Measurements from ENCODE around the gene SGO2.

The SGO2 gene

DNA sequence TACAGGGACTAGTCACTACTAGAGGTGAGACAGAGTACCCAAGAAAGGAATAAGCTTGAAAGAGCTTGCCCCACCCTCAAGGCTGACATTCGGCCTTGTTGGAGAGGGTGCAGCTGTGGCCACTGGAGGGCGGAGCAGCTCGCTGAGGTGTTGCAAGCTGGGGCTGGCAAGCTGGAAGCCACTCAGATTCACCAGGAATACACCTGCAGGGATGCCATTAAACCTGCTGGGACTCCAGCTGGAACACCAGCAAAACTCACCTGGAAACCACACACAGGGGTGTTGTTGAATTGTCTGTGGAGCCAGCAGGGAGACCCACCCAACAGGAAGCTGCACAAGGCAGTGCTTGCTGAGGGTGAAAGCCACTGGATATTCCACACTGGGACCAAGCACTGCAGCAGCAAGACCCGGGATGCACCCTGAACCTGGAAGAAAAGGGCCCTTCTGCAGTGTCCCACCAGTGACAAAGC is 42.2 kb upstream of the SGO2 start:
- 72% methylated on average over 4 of the region's 4 CpGs for WGBS (ENCODE audit: insufficient coverage)
- Histone ChIP-seq H3K27me3 (replicated peaks in 2 of 5; ENCODE audit: control insufficient read depth in 4 of 5, insufficient read depth in 5 of 5, low read length in 4 of 5) (no peaks in the 10 kb centered on the region), H3K36me3 (ENCODE audit: control insufficient read depth in 4 of 4, insufficient read depth in 4 of 4, low read length in 3 of 4) (peaks cover 0 to 3% (median 0%) of the 10 kb centered on the region in 4 experiments), H3K9me3 (ENCODE audit: control extremely low read depth in 1 of 5, control insufficient read depth in 4 of 5, insufficient read depth in 2 of 5, low read depth in 1 of 5, low read length in 4 of 5) (no peaks in the 10 kb centered on the region), H3K4me3 (ENCODE audit: control insufficient read depth in 1 of 7, extremely low read depth in 1 of 7, insufficient read depth in 4 of 7, low read depth in 2 of 7, low read length in 6 of 7) (no peak overlapping the region), H3K4me1 (ENCODE audit: control extremely low read depth in 1 of 4, control insufficient read depth in 4 of 4, insufficient read depth in 4 of 4, low read length in 3 of 4) (peaks cover 0 to 34% (median 5%) of the 10 kb centered on the region in 4 experiments), H3K27ac (ENCODE audit: insufficient read depth in 1 of 2, low read depth in 1 of 2, low read length in 2 of 2, poor library complexity in 1 of 2, severe bottlenecking in 2 of 2) (no peak overlapping the region)
- ChIA-PET CTCF (interaction anchor here (0.6 to 7.1 kb wide), 31 partner anchors 7 to 780 kb away, joined by 3 to 64 read pairs (median 4); partner anchors contain the start of gene KCTD18), POLR2A (no interaction called here)
- DNase-seq, result peak; percentile 32 to 68 (median 61)

DNA sequence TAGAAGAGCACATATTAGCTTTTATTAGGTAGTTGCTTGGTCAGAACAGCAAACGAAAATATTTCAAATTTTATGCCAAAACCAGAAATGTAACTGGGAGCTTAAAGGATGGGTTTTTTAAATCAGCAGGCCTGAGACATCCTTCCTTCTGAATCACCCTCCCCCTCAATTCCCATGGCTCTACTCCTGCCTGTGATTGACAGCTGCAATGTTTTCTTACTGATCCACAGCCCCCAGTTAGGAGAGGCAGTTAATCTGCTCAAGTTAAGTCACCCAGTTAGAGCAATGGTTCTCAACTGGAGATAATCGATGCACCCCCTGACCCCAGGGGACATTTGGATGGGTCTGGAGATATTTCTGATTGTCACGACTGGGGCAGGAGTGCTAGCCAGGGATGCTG is 41.1 kb upstream of the SGO2 start:
- DNase-seq, result no peak
- no peak overlapping the region for H3K27ac ChIP-seq (ENCODE audit: insufficient read depth in 1 of 2, low read depth in 1 of 2, low read length in 2 of 2, poor library complexity in 1 of 2, severe bottlenecking in 2 of 2)

DNA sequence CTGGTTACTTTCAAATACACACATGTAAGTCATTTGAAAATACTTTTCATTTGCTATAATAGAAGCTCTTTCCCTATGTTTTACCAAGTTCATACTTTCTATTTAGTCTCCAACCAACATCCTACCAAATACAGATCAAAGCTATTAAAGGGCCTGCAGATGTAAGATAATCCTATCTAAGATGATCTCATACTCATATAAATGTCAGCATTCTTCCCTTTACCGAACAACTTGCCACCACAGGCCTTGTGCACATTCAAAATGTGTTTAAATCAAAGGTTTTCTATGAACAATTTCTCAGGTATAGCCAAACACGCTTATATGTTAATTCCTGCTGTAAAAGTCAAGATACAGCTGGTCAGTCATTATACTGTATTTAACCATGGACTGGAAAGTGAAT is 39.5 kb upstream of the SGO2 start:
- peak in 2 of 3 donors; percentile 36 to 69 for DNase-seq
- peaks cover 0 to 19% (median 3%) of the 10 kb centered on the region in 4 experiments for H3K4me1 ChIP-seq (ENCODE audit: control extremely low read depth in 1 of 4, control insufficient read depth in 4 of 4, insufficient read depth in 4 of 4, low read length in 3 of 4)
- ChIA-PET POLR2A (no interaction called here), CTCF (interaction anchor here (0.9 to 7.1 kb wide), 9 partner anchors 11 to 512 kb away, joined by 3 to 64 read pairs (median 5); partner anchors contain the start of gene KCTD18)
- H3K4me3 ChIP-seq (ENCODE audit: control insufficient read depth in 1 of 7, extremely low read depth in 1 of 7, insufficient read depth in 4 of 7, low read depth in 2 of 7, low read length in 6 of 7), result no peak overlapping the region
- H3K27ac ChIP-seq (ENCODE audit: insufficient read depth in 1 of 2, low read depth in 1 of 2, low read length in 2 of 2, poor library complexity in 1 of 2, severe bottlenecking in 2 of 2), result peak overlapping the region in 1 of 2 experiments; percentile 8
- no peaks in the 10 kb centered on the region for H3K27me3 ChIP-seq (replicated peaks in 2 of 5; ENCODE audit: control insufficient read depth in 4 of 5, insufficient read depth in 5 of 5, low read length in 4 of 5)
- WGBS (ENCODE audit: insufficient coverage), result no CpG with 5 or more reads among the region's 2 CpGs
- H3K36me3 ChIP-seq (ENCODE audit: control insufficient read depth in 4 of 4, insufficient read depth in 4 of 4, low read length in 3 of 4), result peaks cover 5 to 25% (median 14%) of the 10 kb centered on the region in 4 experiments
- no peaks in the 10 kb centered on the region for H3K9me3 ChIP-seq (ENCODE audit: control extremely low read depth in 1 of 5, control insufficient read depth in 4 of 5, insufficient read depth in 2 of 5, low read depth in 1 of 5, low read length in 4 of 5)

More for the DNA sequence above, 41.1 kb upstream of the SGO2 start:
- peaks cover 0 to 26% (median 3%) of the 10 kb centered on the region in 4 experiments for H3K4me1 ChIP-seq (ENCODE audit: control extremely low read depth in 1 of 4, control insufficient read depth in 4 of 4, insufficient read depth in 4 of 4, low read length in 3 of 4)
- ChIA-PET POLR2A (no interaction called here), CTCF (interaction anchor here (0.8 to 7.1 kb wide), 22 partner anchors 8 to 707 kb away, joined by 3 to 64 read pairs (median 4); partner anchors contain the start of genes KCTD18 and SGO2)
- H3K9me3 ChIP-seq (ENCODE audit: control extremely low read depth in 1 of 5, control insufficient read depth in 4 of 5, insufficient read depth in 2 of 5, low read depth in 1 of 5, low read length in 4 of 5), result no peaks in the 10 kb centered on the region
- peaks cover 2 to 10% (median 4%) of the 10 kb centered on the region in 4 experiments for H3K36me3 ChIP-seq (ENCODE audit: control insufficient read depth in 4 of 4, insufficient read depth in 4 of 4, low read length in 3 of 4)
- WGBS (ENCODE audit: insufficient coverage), result 100% methylated on average over 2 of the region's 3 CpGs
- H3K27me3 ChIP-seq (replicated peaks in 2 of 5; ENCODE audit: control insufficient read depth in 4 of 5, insufficient read depth in 5 of 5, low read length in 4 of 5), result no peaks in the 10 kb centered on the region
- H3K4me3 ChIP-seq (ENCODE audit: control insufficient read depth in 1 of 7, extremely low read depth in 1 of 7, insufficient read depth in 4 of 7, low read depth in 2 of 7, low read length in 6 of 7), result no peak overlapping the region

DNA sequence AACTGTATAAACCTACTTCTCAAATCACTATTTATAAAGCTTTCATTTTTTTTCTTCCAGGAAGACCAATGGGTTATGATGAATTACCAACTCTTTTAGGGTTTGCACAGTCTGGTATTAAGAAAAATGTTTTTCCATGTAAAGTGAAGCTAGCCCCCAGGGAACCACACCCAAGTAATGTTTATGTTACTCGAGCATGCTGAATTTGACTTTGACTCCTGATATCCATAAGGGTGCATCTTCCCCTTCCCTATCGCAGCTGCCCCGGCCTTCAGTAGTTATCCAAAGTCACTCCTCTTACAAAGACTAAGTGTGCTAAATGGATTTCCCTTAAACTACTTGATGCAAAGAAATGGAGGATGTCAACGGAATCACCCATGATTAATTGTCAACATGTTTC is 37.8 kb upstream of the SGO2 start:
- Histone ChIP-seq H3K4me1 (ENCODE audit: control extremely low read depth in 1 of 4, control insufficient read depth in 4 of 4, insufficient read depth in 4 of 4, low read length in 3 of 4) (peaks cover 0 to 19% (median 3%) of the 10 kb centered on the region in 4 experiments), H3K36me3 (ENCODE audit: control insufficient read depth in 4 of 4, insufficient read depth in 4 of 4, low read length in 3 of 4) (peaks cover 12 to 41% (median 22%) of the 10 kb centered on the region in 4 experiments), H3K27me3 (replicated peaks in 2 of 5; ENCODE audit: control insufficient read depth in 4 of 5, insufficient read depth in 5 of 5, low read length in 4 of 5) (no peaks in the 10 kb centered on the region), H3K27ac (ENCODE audit: insufficient read depth in 1 of 2, low read depth in 1 of 2, low read length in 2 of 2, poor library complexity in 1 of 2, severe bottlenecking in 2 of 2) (no peak overlapping the region), H3K9me3 (ENCODE audit: control extremely low read depth in 1 of 5, control insufficient read depth in 4 of 5, insufficient read depth in 2 of 5, low read depth in 1 of 5, low read length in 4 of 5) (no peaks in the 10 kb centered on the region), H3K4me3 (ENCODE audit: control insufficient read depth in 1 of 7, extremely low read depth in 1 of 7, insufficient read depth in 4 of 7, low read depth in 2 of 7, low read length in 6 of 7) (no peak overlapping the region)
- no peak for DNase-seq
- ChIA-PET CTCF (no interaction called here), POLR2A (no interaction called here)
- 100% methylated on average over 4 of the region's 4 CpGs for WGBS (ENCODE audit: insufficient coverage)

DNA sequence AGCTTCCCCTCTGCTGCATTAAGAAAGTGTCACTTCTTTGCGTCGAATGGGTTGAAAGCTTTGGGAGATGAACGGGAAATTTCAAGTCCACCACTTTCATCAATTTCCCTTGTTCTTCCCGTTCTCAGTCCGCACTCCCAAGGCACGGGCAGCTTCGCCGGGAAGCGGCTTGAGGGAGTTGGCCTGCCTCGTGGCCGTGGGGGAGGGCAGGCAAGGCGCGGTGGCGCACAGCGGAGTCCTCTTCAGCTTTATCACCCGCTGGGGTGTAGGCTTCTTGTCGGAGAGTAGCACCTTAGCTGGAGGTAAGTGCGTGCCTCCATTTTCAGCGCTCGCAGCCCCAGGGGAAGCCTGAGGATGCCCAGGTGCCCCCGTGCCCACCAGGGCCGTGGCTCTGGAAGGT is 36.0 kb upstream of the SGO2 start:
- peaks cover 15 to 58% (median 29%) of the 10 kb centered on the region in 4 experiments for H3K36me3 ChIP-seq (ENCODE audit: control insufficient read depth in 4 of 4, insufficient read depth in 4 of 4, low read length in 3 of 4)
- no peaks in the 10 kb centered on the region for H3K27me3 ChIP-seq (replicated peaks in 2 of 5; ENCODE audit: control insufficient read depth in 4 of 5, insufficient read depth in 5 of 5, low read length in 4 of 5)
- 98% methylated on average over 21 of the region's 22 CpGs for WGBS (ENCODE audit: insufficient coverage)
- peaks cover 0 to 19% (median 3%) of the 10 kb centered on the region in 4 experiments for H3K4me1 ChIP-seq (ENCODE audit: control extremely low read depth in 1 of 4, control insufficient read depth in 4 of 4, insufficient read depth in 4 of 4, low read length in 3 of 4)
- H3K4me3 ChIP-seq (ENCODE audit: control insufficient read depth in 1 of 7, extremely low read depth in 1 of 7, insufficient read depth in 4 of 7, low read depth in 2 of 7, low read length in 6 of 7), result no peak overlapping the region
- H3K27ac ChIP-seq (ENCODE audit: insufficient read depth in 1 of 2, low read depth in 1 of 2, low read length in 2 of 2, poor library complexity in 1 of 2, severe bottlenecking in 2 of 2), result no peak overlapping the region
- ChIA-PET CTCF (no interaction called here), POLR2A (no interaction called here)
- H3K9me3 ChIP-seq (ENCODE audit: control extremely low read depth in 1 of 5, control insufficient read depth in 4 of 5, insufficient read depth in 2 of 5, low read depth in 1 of 5, low read length in 4 of 5), result no peaks in the 10 kb centered on the region
- no peak for DNase-seq

DNA sequence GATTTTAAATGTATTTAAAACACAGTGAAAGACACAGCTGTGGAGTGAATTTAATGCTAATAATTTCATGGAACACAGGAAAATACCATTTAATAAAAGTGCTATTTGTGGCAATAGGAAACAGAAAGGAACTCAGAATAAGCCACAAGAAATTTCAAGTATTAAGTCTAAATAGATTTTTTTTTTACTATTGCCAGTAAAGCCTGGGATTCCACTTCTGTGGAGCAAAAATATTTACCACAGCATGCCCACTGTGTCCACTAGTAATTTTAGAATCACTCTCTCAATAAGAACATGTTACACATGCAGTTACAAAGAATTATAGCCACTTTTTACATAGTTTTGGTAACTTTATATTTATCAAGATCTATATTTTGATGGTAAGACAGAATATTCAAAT is 33.4 kb upstream of the SGO2 start:
- H3K27me3 ChIP-seq (replicated peaks in 2 of 5; ENCODE audit: control insufficient read depth in 4 of 5, insufficient read depth in 5 of 5, low read length in 4 of 5), result no peaks in the 10 kb centered on the region
- H3K4me3 ChIP-seq (ENCODE audit: control insufficient read depth in 1 of 7, extremely low read depth in 1 of 7, insufficient read depth in 4 of 7, low read depth in 2 of 7, low read length in 6 of 7), result no peak overlapping the region
- no peaks in the 10 kb centered on the region for H3K4me1 ChIP-seq (ENCODE audit: control extremely low read depth in 1 of 4, control insufficient read depth in 4 of 4, insufficient read depth in 4 of 4, low read length in 3 of 4)
- H3K27ac ChIP-seq (ENCODE audit: insufficient read depth in 1 of 2, low read depth in 1 of 2, low read length in 2 of 2, poor library complexity in 1 of 2, severe bottlenecking in 2 of 2), result no peak overlapping the region
- POLR2A ChIA-PET, result no interaction called here
- DNase-seq, result no peak
- CTCF ChIA-PET, result interaction anchor here (1.2 to 2.3 kb wide), 2 partner anchors 9 to 244 kb away, joined by 4 to 9 read pairs; no protein-coding TSS in a partner anchor
- peaks cover 21 to 75% (median 38%) of the 10 kb centered on the region in 4 experiments for H3K36me3 ChIP-seq (ENCODE audit: control insufficient read depth in 4 of 4, insufficient read depth in 4 of 4, low read length in 3 of 4)
- H3K9me3 ChIP-seq (ENCODE audit: control extremely low read depth in 1 of 5, control insufficient read depth in 4 of 5, insufficient read depth in 2 of 5, low read depth in 1 of 5, low read length in 4 of 5), result no peaks in the 10 kb centered on the region

DNA sequence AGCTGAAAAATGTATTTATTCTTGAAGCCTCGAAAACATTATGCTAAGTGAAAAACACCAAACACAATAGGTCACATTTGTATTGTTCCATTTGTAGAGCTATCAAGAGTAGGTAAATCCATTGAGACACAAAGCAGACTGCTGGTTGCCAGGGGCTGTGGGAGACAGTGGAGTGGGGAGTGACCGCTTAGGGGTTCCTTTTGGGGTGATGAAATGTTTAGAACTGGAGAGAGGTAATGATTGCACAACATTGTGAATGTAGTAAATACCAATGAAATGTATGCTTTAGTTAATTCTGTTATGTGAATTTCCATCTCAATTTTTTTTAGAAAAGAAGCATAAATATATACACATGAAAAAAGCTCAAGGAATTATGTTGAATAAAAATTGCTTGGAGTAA is 32.0 kb upstream of the SGO2 start:
- H3K4me1 ChIP-seq (ENCODE audit: control extremely low read depth in 1 of 4, control insufficient read depth in 4 of 4, insufficient read depth in 4 of 4, low read length in 3 of 4), result no peaks in the 10 kb centered on the region
- ChIA-PET CTCF (interaction anchor here (2.3 kb wide), 1 partner anchor 11 kb away, joined by 9 read pairs; no protein-coding TSS in a partner anchor), POLR2A (interaction anchor here (0.5 kb wide), 1 partner anchor 209 kb away, joined by 3 read pairs; no protein-coding TSS in a partner anchor)
- H3K36me3 ChIP-seq (ENCODE audit: control insufficient read depth in 4 of 4, insufficient read depth in 4 of 4, low read length in 3 of 4), result peaks cover 21 to 80% (median 44%) of the 10 kb centered on the region in 4 experiments
- no peak for DNase-seq
- no peaks in the 10 kb centered on the region for H3K27me3 ChIP-seq (replicated peaks in 2 of 5; ENCODE audit: control insufficient read depth in 4 of 5, insufficient read depth in 5 of 5, low read length in 4 of 5)
- no peak overlapping the region for H3K27ac ChIP-seq (ENCODE audit: insufficient read depth in 1 of 2, low read depth in 1 of 2, low read length in 2 of 2, poor library complexity in 1 of 2, severe bottlenecking in 2 of 2)
- H3K9me3 ChIP-seq (ENCODE audit: control extremely low read depth in 1 of 5, control insufficient read depth in 4 of 5, insufficient read depth in 2 of 5, low read depth in 1 of 5, low read length in 4 of 5), result no peaks in the 10 kb centered on the region
- WGBS (ENCODE audit: insufficient coverage), result 100% methylated on average over 2 of the region's 2 CpGs
- no peak overlapping the region for H3K4me3 ChIP-seq (ENCODE audit: control insufficient read depth in 1 of 7, extremely low read depth in 1 of 7, insufficient read depth in 4 of 7, low read depth in 2 of 7, low read length in 6 of 7)

All from common myeloid progenitor, CD34-positive (primary cell).